Fibroblast of skin of back (primary cell): ENCODE data around the gene KRTAP5-5.
"Not testable (repeated sequence)": the region's sequence is repeated elsewhere in the genome, so short reads cannot be mapped to it uniquely, and the experiment has no call there.

Source experiments
- DNase-seq: peaks from one replicate; pipeline ENCODE4 v3.0.0-alpha.2; 2013

Gene KRTAP5-5

GRCh38 chr11:1642288-1643145, 12.9 kb downstream of the KRTAP5-5 start:
- DNase-seq: no peak

- no peak for DNase-seq
Observed at GRCh38 chr11:1643146-1643690, 13.6 kb downstream of the KRTAP5-5 start.

GRCh38 chr11:1644601-1645356, 15.2 kb downstream of the KRTAP5-5 start:
- no peak for DNase-seq

- DNase-seq: no peak
Observed at GRCh38 chr11:1645357-1645821, 15.8 kb downstream of the KRTAP5-5 start.

- not testable (repeated sequence) for DNase-seq
Observed at GRCh38 chr11:1646540-1646939, 17.0 kb downstream of the KRTAP5-5 start.

- DNase-seq: no peak
Observed at GRCh38 chr11:1647901-1648652, 18.5 kb downstream of the KRTAP5-5 start.

- DNase-seq: no peak
Observed at GRCh38 chr11:1648653-1649420, 19.3 kb downstream of the KRTAP5-5 start.

- no peak for DNase-seq
Observed at GRCh38 chr11:1650034-1650917, 20.7 kb downstream of the KRTAP5-5 start.

GRCh38 chr11:1650918-1651262, 21.3 kb downstream of the KRTAP5-5 start:
- DNase-seq: no peak

GRCh38 chr11:1651411-1651980, 21.9 kb downstream of the KRTAP5-5 start:
- DNase-seq: no peak

GRCh38 chr11:1652026-1652425, 22.5 kb downstream of the KRTAP5-5 start:
- no peak for DNase-seq

GRCh38 chr11:1652442-1652770, 22.8 kb downstream of the KRTAP5-5 start:
- no peak for DNase-seq

GRCh38 chr11:1652771-1653540, 23.4 kb downstream of the KRTAP5-5 start:
- peak; percentile 43 for DNase-seq

- DNase-seq: no peak
Observed at GRCh38 chr11:1653541-1654387, 24.2 kb downstream of the KRTAP5-5 start.

GRCh38 chr11:1654388-1655167, 25.0 kb downstream of the KRTAP5-5 start:
- no peak for DNase-seq

- no peak for DNase-seq
Observed at GRCh38 chr11:1655168-1656060, 25.8 kb downstream of the KRTAP5-5 start.

- DNase-seq: no peak
Observed at GRCh38 chr11:1656061-1656441, 26.5 kb downstream of the KRTAP5-5 start.
